GM20000 (cell line): ENCODE results near the gene GATA5.

Experiments
- DNase-seq: peaks from one replicate; pipeline ENCODE4 v3.0.0; 2012; ENCODE audit warnings: low spot score
- CTCF ChIP-seq: IDR thresholded peaks from 2 replicates; pipeline ENCODE4 v1.5.1; 2012; ENCODE audit warnings: mild to moderate bottlenecking, control low read depth; ENCODE audit errors: extremely low read depth, missing control alignments

Gene GATA5

GRCh38 chr20:62470459-62470858 lies 5.3 kb downstream of the GATA5 start:
- DNase-seq: no peak
- no peak for TF ChIP-seq CTCF

GRCh38 chr20:62470001-62470400 lies 5.8 kb downstream of the GATA5 start:
- no peak for DNase-seq
- no peak for TF ChIP-seq CTCF

- no peak for TF ChIP-seq CTCF
- no peak for DNase-seq
These were observed 6.4 kb downstream of the GATA5 start for GRCh38 chr20:62469352-62469751.

DNA sequence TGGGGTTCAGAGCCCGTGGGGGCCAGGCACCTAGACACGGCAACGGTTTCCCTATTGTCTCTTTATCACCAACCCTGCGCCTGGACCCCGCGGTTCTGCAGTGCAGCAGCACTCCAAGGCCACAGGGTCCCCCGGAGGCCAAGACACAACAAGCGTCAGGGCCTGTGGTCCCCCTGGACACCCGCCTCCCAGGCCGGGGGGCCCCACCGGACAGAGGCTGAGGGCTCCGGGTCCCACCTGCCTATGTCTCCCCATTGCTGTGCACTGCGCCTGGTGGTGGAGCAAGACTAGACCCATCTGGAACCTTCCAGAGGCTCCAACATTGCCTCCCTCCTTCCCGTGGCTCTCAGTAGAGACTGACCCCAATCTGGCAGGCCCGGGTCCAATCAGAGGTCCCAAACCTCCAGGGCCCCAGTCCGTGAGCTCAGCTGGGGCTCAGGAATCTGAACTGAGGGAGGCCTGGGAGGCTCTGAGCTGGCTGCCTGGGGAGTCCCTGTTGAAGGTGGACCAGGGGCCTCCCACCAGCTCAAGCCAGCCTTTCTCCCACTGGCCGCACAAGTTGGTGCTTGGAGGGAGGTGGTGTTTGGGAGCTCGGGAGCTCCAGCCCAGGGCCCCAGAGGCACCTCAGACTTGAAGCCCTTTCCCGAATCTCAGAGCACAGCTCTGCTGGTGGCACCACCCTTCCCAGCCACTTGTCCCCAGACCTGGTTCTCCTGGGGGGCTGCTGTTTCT lies 8.8 kb downstream of the GATA5 start:
- DNase-seq: no peak

GRCh38 chr20:62466072-62466760 lies 9.6 kb downstream of the GATA5 start:
- no peak for DNase-seq
- no peak for TF ChIP-seq CTCF

More for the DNA sequence above, 8.8 kb downstream of the GATA5 start:
- no peak for TF ChIP-seq CTCF

- no peak for DNase-seq
- TF ChIP-seq CTCF: no peak
These were observed 10.8 kb downstream of the GATA5 start for GRCh38 chr20:62464990-62465389.

DNA sequence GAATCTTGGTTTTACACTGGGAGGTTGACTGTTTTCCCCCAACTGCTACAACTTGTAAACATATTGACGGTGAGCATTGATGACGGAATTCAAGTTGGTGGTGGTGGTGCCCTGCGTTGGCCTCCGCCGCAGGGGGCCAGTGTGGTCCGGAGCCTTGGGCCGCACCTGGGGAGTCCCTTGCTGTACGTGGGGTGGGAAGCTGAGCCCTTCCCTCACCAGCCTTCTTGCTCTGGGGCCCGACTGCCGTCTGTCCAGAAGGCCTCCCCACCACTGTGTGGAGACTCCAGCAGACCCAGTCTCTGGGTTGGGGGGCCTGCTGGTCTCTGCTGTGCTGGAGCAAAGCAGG lies 11.4 kb downstream of the GATA5 start:
- no peak for TF ChIP-seq CTCF
- no peak for DNase-seq
